Embryonic facial prominence (tissue), 1 donor: ENCODE results near the gene CMIP.
"Not testable (repeated sequence)": the region's sequence is repeated elsewhere in the genome, so short reads cannot be mapped to it uniquely, and the experiment has no call there.

Source experiments
- DNase-seq: peaks from one replicate; pipeline ENCODE4 v3.0.0-alpha.2; 2016; ENCODE audit errors: extremely low spot score

Gene CMIP

DNA sequence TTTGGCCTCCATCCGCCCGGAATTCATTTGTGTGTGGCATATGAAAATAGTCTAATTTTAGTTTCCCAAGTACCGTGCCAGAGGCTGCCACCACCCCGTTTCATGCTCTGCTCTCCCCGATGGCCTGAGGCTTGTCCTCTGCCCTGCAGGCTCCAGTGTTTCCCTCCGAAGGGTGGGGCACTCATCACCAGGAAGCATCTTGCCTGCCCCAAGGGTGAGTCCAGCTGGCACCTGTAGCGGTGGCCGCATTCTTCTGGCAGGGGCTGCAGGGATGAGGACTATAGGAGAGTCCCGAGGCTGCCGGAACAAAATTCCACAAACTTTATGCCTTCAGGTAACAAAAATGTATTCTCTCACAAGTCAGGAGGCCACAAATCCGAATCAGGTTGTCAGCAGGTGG lies 23.1 kb upstream of the CMIP start:
- DNase-seq: no peak

DNA sequence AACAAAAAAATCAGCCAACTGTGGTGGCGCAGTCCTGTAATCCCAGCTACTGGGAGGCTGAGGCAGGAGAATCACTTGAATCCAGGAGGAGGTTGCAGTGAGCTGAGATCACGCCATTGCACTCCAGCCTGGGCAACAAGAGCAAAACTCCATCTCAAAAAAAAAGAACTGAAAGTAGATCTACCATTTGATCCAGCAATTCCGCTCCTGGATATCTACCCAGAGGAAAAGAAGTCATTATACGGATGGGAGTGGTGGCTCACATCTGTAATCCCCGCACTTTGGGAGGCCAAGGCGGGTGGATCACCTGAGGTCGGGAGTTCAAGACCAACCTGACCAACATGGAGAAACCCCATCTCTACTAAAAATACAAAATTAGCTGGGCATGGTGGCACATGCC lies 22.5 kb upstream of the CMIP start:
- DNase-seq: not testable (repeated sequence)

DNA sequence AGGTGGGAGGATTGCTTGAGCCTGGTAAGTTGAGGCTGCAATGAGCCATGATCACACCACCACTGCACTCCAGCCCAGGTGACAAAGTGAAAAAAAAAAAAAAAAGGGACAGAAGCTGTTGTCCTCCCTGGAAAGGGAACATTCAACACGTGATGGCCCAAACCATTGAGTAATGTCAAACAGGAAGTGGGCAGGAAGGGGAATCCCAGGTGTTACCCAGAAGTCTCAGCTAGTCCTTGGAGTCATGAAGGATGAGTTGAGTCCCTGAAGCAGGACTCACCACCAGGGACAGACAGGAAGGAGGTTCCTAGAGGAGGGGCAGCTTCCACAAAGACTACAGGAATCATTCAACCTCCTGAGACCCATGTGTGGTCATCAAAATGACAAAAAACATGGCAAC lies 19.8 kb upstream of the CMIP start:
- no peak for DNase-seq

DNA sequence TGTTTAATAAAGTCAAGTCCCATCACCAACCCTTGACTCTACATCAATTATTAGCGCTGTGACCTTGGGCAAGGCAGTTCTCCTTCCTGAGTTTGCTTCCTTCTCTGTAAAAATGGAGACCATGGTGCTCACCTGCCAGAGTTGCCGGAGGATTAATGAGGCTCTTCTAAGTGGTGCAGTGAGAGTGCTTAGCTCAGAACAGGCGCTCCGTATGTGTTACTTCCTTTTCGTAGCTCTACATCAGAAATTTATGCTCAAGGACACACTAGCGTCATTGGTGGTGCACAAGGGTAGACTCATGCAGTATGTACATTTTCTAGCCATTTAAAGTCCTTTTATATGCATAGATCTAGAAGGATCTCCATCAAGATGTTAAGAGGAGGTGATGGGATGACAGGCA lies 17.4 kb upstream of the CMIP start:
- DNase-seq: no peak

DNA sequence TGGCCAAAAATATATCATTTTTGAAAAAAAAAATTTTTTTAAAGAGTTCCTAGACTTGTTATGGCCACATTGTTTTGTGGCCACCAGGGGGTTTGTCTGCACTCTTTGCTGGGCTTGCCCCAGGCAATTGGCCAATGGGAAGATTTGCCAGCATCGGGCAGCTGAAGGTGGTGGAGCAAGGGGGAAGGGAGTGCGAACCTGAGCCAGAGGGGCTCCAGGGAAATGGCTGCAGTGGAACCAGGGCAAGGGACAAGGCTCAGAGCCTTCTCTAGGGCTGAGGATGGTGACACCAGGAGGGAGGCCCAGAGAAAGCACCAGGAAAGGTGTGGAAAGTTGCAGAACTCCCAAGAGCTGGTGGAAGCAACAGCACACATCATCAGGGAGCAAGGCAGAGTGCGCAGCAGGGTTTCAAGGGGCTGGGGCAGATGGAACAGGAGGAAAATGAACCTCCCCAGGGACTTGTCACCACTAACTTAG lies 15.5 kb upstream of the CMIP start:
- DNase-seq: no peak

DNA sequence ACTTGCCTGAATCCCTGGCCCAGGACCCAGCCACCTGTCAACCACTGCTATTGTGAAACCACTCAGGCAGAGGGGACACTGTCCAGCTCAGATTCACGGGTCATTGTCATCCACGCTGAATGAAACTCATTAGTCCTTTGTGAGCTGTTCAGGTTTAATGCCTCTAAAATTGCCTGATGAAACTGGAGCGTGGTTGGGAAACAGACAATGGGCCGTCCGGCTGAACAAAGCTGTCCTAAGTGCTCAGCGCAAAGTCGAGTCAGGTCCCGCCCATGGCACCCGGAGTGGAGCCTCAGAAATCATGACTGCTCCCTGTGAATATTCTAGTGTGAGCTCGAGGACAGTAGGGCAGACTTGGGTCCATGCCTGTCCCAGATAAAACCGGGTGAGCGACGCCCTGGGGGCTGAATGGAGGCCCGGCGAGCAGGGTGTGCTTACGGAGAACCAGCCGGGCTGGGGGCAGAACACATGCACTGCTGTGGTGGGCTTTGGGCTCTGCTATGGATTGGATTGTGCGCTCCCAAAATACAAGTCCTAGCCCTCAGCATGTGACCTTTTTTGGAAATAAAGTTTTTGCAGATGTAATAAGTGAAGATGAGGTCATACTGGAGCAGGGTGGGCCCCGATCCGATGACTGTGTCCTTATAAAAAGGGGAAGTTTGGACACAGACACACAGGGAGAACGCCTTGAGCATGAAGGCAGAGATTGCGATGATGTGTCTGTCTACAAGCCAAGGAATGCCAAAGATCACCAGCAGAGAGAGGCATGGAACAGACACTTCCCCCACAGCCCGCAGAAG lies 12.9 kb upstream of the CMIP start:
- DNase-seq: no peak

DNA sequence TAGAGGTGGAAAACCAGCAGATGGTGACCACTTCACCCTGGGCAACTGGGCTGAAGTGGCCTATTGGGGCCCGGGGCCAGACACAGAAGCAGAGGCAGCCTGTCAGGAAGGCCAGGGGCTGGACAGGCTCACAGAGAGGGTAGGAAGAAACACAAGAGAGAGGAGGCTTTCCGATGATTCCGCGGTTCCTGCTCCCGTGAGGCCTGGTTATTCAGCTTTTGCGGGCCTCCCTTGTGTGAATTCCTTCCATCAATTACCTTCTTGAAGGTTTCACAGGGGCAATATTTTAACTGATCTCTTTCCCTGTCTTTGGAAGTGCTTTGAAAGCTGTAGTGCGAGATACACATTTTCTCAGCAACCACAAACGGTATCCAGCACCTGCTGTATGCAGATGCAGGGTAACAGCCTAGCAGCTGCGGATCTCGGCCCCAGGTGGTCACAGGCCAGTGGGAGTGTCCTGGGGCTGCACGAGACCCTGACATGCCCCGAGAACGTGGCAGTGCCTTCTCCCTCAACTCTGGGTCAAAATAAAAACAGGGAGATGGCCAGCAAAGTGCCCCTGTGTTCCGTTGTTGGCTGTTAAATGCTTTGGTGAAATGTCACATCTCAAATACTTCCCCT lies 11.6 kb upstream of the CMIP start:
- no peak for DNase-seq

DNA sequence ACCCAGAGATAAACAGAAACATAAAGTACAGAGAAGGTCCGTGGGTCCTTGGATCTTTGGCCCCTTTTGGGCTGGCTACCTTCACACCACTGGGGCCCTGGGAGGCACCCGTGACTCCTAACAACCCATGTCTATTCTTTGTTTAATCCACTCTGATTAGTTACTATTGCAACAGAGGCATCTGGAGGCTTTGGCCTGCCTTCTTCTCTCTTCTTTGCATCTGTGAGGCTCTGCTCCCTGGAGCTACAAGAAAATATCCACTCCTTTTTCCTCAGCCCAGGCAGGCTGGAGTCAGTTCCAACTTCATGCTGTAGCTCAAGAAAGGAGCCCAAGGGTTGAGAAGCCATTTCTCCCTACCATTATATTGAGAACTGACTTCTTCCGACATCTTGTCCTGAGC lies 9.5 kb upstream of the CMIP start:
- no peak for DNase-seq

DNA sequence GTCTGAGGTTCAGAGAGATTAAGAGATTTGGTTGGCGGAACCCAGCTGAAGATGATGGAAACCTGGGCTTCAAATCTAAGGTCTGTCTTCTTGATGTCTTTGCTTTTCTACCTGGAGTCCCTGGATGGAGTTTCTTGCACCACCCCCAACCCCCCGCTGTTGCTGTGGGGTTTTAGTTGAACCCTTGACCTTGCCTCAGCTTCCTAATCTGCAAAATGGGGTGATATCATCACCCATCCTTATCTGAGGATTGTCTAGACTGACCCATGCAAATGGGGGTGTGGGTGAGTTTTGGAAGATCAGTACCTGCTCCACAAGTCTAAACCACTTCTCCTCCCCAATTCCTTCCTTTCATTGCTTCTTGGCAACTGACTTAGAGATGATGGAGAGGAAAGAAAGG lies 9.0 kb upstream of the CMIP start:
- DNase-seq: no peak

DNA sequence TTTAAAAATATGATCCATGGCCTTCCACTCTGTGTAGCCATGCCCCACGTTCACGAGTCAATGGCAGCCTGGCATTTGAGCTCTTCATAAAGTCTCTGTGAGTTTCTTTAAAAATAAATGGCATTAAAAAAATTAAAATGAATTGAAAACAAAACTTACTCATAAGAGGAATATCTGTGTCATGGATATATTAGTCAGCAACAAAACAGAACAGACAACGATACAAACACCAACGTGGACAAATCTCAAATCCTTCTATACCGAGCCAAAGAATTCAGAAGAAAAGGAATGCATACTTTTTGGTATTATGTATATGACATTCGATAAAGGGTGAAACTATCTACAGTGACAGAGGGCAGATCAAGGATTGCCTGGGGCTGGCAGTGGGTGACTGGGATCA lies 8.2 kb upstream of the CMIP start:
- no peak for DNase-seq

DNA sequence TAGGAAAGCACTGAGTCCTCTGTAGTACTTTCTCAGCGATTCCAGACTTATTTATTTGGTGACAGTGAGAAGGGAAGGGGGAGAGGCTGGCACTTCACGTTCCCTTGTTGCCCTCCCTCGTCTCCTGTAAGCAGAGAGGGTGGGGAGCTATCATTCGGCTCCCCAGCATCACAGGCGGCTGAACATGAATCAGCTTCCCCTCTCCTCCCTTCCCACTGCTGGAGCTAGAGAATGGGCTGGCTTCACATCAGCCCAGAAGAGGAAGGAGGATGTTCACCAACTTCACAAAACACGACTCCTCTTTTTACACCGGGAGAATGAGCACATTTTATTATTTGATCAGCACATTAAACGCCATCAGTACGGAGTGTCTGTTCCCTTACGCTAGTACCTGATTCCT lies 6.7 kb upstream of the CMIP start:
- DNase-seq: no peak

DNA sequence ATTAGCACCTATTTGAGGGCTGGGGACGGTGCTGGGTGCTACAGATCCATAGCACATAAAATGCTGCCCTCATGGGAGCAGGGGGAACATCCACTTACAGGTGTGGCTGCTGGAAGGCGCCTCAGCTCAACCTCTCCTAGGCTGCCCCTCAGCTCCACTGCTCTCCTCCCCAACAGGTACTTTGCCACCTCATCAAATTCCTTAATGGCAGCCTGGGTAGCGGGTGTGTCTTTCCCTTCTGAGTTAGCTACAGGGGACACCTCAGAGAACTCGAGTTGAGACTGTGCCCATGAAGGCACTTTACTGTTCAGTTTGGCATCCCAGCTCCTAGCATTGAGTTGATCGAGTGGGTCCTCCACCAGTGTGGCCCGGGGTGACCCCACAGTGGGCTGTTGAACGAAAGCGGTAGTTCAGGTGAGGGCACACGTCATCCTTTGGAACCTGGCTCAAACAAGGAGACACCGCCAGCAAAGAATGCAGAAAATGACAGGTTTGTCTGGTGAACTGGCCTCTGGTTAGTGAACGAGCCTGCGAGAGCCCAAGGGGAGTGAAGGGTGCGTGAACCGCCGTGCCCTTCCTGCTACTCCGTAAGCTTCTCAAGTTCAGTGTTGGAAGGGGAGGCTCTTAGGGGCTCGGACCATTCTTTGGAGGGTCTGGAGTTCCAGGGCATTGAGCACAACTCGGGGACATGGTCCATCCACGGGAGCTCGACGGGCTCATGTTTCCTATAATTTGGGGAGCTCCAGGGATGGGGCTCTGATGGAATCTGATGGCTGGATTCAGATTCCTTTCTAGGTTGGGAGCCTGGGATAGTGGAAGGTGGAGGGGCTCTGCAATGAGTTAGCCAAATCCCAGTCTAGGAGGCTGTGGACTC lies 3.5 kb upstream of the CMIP start:
- no peak for DNase-seq

DNA sequence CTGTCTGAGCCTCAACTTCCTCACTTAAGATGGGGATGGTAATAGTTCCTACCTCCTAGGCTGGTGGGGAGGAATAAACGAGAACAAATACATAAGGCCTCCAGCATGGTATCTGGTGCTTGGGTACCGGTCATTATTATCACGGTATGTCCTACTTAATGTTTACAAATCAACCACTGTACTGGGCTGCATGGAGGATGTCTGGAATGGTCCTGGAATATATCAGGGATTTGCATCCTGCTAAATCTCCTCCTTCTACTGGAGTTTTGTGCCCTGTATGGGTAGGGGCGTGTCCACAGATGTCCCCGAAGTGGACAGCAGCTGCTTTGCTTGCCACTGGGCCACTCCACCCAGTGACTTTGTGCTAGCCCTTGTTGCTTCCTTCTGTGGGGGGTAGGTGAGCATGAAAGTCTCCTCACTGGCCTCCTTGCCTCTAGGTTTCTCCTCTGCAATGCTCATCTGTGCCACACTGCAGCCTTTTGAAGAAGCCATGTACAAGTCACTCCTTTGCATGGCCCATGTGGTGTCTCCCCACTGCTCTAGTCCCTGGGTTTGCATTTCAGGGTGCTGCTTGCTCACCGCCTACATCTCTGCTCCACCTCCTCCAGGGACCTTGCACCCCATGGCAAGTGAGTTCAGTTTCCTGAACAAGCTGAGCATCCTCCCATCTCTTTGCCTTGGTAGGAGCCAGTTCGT lies 2.2 kb upstream of the CMIP start:
- DNase-seq: no peak

DNA sequence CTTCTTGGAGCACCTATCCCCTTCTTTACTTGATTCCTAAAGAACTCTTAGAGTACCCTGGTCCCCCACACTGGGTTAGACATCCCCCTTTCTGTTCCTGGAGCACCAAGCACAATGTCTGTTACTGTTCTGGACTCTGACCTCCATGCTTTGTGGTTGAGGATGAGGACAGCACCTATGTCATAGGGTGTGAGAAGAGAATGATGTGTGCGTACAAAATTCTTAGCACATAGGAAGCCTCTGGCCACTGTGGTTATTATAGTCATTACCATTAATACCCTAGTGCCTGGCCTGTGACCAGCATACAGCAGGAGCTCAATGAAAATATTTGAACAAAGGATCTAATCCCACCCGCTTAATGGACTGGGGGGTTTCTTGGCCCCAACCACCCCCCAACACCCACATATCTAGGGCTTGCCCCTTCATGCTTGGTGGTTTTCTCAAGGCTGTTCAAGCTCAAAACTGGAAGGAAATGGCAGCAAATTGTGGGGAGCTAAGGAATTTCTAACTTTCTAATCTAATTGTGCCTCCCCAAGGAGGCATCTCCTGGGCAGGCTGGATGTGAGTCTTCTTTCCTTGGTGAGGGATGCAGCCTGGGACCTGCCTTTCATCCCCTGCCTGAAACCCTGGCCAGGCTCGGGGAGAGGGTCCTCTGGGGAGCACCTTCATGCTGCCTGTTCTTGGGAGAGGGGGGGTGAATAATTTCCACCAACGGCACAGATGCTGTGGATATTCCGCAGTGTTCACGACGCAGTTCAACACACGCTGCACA lies 1.5 kb upstream of the CMIP start:
- no peak for DNase-seq

DNA sequence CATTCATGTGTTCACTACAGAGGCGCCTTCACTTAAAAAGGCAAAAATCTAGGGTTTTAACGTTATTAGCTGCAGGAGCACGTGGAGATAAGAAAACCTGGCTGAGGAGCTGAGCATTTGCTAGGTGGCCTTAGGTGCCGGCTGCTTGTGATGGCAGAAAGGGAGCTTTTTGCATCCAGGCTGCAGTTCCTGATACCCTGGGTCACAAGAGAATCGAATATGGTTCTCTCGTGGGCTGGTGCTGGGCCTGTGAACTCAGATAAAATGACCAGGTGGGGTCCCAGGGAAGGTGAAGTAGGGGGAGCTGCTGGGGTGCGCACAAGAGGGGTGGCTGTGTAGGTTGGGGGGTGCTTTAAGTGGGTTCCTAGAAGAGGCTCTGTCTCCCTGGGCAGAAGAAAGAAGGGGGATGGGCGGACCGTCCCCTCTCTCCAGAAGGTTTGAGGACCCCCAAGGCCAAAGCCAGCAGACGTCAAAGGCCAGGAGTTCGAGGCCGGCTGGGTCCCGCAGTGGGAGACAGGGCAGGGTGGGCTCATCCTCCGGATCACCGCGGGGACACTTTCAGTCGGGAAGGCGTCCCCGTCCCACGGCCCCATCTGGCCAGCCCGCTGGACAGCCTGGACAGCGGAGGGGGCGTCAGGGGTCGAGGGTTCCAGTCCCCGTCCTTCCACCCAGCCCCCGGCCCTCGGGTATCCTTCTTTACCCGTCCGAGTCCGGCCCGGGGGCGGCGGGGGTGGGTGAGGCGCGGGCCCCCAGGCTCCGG lies 740 bp upstream of the CMIP start:
- DNase-seq: no peak

DNA sequence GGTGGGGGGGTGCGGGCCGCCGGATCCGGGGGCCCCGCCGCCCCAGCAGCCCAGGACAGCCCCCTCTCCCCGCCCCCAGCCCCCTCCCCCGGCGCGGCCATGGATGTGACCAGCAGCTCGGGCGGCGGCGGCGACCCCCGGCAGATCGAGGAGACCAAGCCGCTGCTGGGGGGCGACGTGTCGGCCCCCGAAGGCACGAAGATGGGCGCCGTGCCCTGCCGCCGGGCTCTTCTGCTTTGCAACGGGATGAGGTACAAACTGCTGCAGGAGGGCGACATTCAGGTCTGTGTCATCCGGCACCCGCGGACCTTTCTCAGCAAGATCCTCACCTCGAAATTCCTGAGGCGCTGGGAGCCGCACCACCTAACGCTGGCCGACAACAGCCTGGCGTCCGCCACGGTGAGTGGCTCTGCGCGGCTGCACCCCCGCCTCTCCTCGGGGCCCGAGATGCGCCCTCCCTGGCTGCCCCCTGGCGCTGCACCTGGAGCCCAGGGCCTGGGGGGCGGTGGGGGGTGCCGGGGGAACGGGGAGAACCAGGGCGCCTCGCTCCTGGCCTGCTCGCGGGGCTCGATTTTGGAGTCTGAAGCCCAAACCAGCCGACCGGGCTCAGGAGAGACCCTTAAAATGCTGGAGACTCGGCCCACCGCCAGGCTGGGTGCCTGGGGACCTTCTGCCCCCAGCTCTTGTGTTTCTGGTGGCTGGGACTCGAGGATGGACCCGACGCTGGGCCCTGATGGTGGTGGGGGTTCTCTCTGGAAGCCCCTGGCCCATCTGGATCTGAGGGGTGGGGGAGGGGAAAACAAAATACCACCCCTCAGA lies 744 bp downstream of the CMIP start:
- no peak for DNase-seq

DNA sequence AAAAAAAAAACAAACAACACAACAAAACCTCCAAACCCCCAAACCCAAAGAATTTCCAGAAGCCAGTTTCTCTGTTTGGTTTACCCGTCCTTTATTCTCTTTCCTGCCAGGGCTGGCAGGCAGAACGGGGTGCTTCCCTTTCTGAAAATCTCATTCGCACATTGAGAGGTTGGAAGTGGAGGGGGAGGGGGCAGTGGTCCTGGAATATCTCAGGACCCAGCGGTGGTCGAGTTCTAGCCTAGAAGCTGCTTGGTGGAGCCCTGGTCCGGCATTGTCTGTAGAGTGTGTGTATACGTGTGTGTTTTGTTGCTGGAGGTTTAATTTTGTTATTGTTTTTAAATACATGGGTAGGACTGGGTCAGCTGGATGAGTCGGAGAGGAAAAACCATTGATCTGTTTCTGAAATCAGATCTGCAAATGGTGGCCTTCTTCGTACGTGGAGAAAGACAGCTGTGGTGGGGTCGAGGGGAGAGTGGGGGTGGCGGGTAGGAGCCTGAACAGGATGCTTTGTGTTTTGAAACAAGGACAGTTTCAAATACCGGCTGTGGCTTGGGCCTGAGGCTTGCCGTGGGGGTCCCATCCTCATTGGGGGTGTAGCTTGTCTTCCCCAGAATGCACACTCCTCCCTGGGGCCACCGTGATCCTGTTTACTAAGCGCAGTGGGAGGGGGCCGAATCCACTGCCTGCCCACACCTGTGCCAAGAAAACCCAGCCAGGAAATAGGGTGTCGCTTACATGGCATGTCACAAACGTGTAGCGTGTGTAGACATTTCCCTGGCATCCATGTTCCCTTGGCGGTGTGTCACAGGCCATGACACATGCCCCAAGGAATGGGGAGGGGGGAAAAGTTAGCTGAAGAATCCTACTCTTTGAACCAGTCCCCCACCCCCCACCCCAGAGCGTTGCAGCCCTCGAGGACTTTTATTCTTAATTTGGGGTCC lies 1.6 kb downstream of the CMIP start:
- DNase-seq: no peak

DNA sequence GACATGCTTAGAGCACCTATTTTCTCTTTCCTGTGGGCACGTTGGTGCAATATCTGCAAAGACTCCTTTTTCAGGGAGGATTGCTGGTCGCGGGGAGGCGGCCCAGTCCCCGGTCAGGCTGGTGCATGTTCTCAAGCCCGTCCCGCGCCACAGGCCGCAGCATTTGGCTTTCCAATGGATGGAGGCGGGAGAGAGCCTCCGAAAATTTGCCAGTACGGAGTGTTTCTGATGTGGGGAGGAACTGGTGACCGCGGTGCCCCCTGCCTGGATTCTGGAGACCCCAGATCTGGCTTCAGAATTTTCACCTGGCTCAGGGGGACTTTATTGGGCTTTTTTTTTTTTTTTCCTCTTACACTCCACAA lies 2.3 kb downstream of the CMIP start:
- DNase-seq: no peak
